ENCODE data around the gene LSAMP. TPM values are rescaled to one million over a fixed set of nuclear protein-coding genes. Genes with fewer than 3 reads are reported as not detected.

LSAMP gene
- total and polyA plus RNA-seq, 2 of the 13 experiments (the other 11 are each of a cell fraction or from before 2014, with no cell fraction given), result not detected

- H3K9me3 ChIP-seq (ENCODE audit: low read length), result no peaks in the 10 kb centered on the region
- H2AFZ ChIP-seq (ENCODE audit: low read length), result no peak overlapping the region
- H3K4me2 ChIP-seq (ENCODE audit: low read depth, low read length), result no peak overlapping the region
- H3K36me3 ChIP-seq (replicated peaks in 1 of 2; ENCODE audit: control insufficient read depth in 1 of 2, insufficient read depth in 2 of 2, low read length in 2 of 2), result no peaks in the 10 kb centered on the region
- in situ Hi-C loops (cut with HindIII; ENCODE audit: extremely low pct_ligation_motif_present, low pct_unique_long_range_greater_than_20kb), result no loop called here
- ATAC-seq (no peak), DNase-seq (ENCODE audit: low spot score) (no peak), FAIRE-seq (no peak)
- ChIA-PET CTCF (ENCODE audit: low intra/inter-chr PET ratio, low total read pairs) (no interaction called here), POLR2A (no interaction called here)
- intact Hi-C loops (cut with micrococcal nuclease; ENCODE audit: unreplicated experiment), result no loop called here
- no peak overlapping the region for H3K4me3 ChIP-seq (replicated peaks in 1 of 3; ENCODE audit: insufficient read depth in 1 of 3, low read depth in 2 of 3, low read length in 3 of 3)
- no peaks in the 10 kb centered on the region for H4K20me1 ChIP-seq (ENCODE audit: insufficient read depth, low read length)
- no peak for TF ChIP-seq DBP (CRISPR knock-in tag; IDR thresholded peaks at IDR 0.05; ENCODE audit: not compliant biosample characterization)
- no peak for TF ChIP-seq ZBTB33 (CRISPR knock-in tag; IDR thresholded peaks at IDR 0.05)
- TF ChIP-seq HOXD1 (CRISPR knock-in tag; IDR thresholded peaks at IDR 0.05), result no peak
- TF ChIP-seq ZNF607 (CRISPR knock-in tag; IDR thresholded peaks at IDR 0.05; ENCODE audit: borderline replicate concordance), result no peak
- no peak for TF ChIP-seq PRMT3 (CRISPR knock-in tag; IDR thresholded peaks at IDR 0.05; ENCODE audit: borderline replicate concordance, low read depth)
- no peak for TF ChIP-seq ZNF773 (CRISPR knock-in tag; IDR thresholded peaks at IDR 0.05; ENCODE audit: borderline replicate concordance)
- no TSS peak for BruUV-seq (replicated peaks)
- H3K4me1 ChIP-seq (ENCODE audit: insufficient read depth, low read length), result no peaks in the 10 kb centered on the region
- H3K9ac ChIP-seq (ENCODE audit: insufficient read depth, low read depth, low read length), result no peak overlapping the region
- no peak overlapping the region for H3K27ac ChIP-seq (ENCODE audit: extremely low read length, insufficient read depth, low read length)
- no peaks in the 10 kb centered on the region for H3K27me3 ChIP-seq (ENCODE audit: control insufficient read depth in 1 of 2, insufficient read depth in 2 of 2, low read length in 2 of 2)
- no peaks in the 10 kb centered on the region for H3K79me2 ChIP-seq (ENCODE audit: insufficient read depth, low read length)
These were observed 544.3 kb downstream of the LSAMP start for GRCh38 chr3:115901008-115901407.

DNA sequence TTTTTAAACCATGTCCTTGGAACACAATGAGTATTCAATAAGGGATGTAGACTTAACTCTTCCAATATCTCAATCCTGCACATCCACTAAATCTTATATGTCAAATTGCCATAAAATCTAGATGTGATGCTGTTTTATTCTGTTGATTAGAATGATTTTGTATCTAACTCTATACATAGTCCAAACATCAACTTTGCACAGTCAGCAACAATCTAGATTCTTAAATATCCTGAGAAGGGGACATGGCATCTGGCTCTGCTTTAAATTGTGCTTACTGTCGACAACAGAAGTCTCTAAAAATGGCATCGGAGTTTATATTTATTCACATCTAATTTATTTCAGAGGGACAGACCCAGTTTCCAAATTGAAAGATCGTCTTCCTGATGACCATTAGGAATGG is 545.8 kb downstream of the LSAMP start:
- BruUV-seq (replicated peaks), result no TSS peak
- Histone ChIP-seq H3K36me3 (replicated peaks in 1 of 2; ENCODE audit: control insufficient read depth in 1 of 2, insufficient read depth in 2 of 2, low read length in 2 of 2) (no peaks in the 10 kb centered on the region), H3K9ac (ENCODE audit: insufficient read depth, low read depth, low read length) (no peak overlapping the region), H3K9me3 (ENCODE audit: low read length) (no peaks in the 10 kb centered on the region), H4K20me1 (ENCODE audit: insufficient read depth, low read length) (no peaks in the 10 kb centered on the region), H3K4me3 (replicated peaks in 1 of 3; ENCODE audit: insufficient read depth in 1 of 3, low read depth in 2 of 3, low read length in 3 of 3) (no peak overlapping the region), H3K4me2 (ENCODE audit: low read depth, low read length) (no peak overlapping the region), H3K79me2 (ENCODE audit: insufficient read depth, low read length) (no peaks in the 10 kb centered on the region), H3K4me1 (ENCODE audit: insufficient read depth, low read length) (no peaks in the 10 kb centered on the region), H3K27me3 (ENCODE audit: control insufficient read depth in 1 of 2, insufficient read depth in 2 of 2, low read length in 2 of 2) (no peaks in the 10 kb centered on the region), H2AFZ (ENCODE audit: low read length) (no peak overlapping the region), H3K27ac (ENCODE audit: extremely low read length, insufficient read depth, low read length) (no peak overlapping the region)
- intact Hi-C loops (cut with micrococcal nuclease; ENCODE audit: unreplicated experiment) (no loop called here), in situ Hi-C loops (cut with HindIII; ENCODE audit: extremely low pct_ligation_motif_present, low pct_unique_long_range_greater_than_20kb) (no loop called here)
- WGBS (ENCODE audit: low lambda C conversion rate), result 11% methylated on average over 3 of the region's 3 CpGs
- POLR2A ChIA-PET, result no interaction called here
- FAIRE-seq (no peak), DNase-seq (ENCODE audit: low spot score) (no peak), ATAC-seq (no peak)
- TF ChIP-seq MAFF (IDR thresholded peaks at IDR 0.05; ENCODE audit: low read depth, low read length) (peak; percentile 76), MAFK (conservative IDR thresholded peaks at IDR 0.05 in 1 of 2, IDR thresholded peaks at IDR 0.05 in 1 of 2; ENCODE audit: low read length in 2 of 2) (peak; percentile 70 to 86), CENPBD1 (CRISPR knock-in tag; IDR thresholded peaks at IDR 0.05; ENCODE audit: borderline replicate concordance, low read depth) (no peak), NKX3-1 (CRISPR knock-in tag; IDR thresholded peaks at IDR 0.05) (no peak), ZEB1 (IDR thresholded peaks at IDR 0.05; ENCODE audit: insufficient replicate concordance, low read depth) (no peak)
- CTCF ChIA-PET (ENCODE audit: low intra/inter-chr PET ratio, low total read pairs), result no interaction called here

Data from HepG2 (cell line).